WI38 (cell line): ENCODE measurements around the gene ZNF784.

ENCODE experiments used
- H3K4me3 ChIP-seq: 2 replicates; pipeline ENCODE4 v1.5.1; 2011; ENCODE audit warnings: low read depth, mild to moderate bottlenecking, control low read depth, low read length
- CTCF ChIP-seq: IDR thresholded peaks from 2 replicates; pipeline ENCODE4 v1.5.1; 2012; ENCODE audit warnings: low read depth, mild to moderate bottlenecking, control low read depth, low read length

ZNF784 gene

DNA sequence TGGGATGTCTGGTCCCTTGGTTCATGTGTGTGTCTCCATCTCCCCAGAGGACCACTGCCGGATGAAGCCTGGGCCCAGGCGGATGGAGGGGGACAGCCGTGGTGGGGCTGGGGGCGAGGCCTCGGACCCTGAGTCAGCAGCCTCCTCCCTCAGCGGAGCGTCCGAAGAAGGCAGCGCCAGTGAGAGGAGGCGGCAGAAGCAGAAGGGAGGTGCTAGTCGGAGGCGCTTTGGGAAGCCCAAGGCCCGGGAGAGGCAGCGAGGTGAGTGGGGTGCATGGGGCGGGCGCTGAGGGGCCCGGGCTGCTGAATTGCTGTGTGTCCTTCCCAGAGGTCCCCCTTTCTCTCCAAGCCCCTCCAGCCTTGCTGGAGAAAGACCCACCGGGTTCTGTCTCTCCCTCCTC lies 26.9 kb upstream of the ZNF784 start:
- H3K4me3 ChIP-seq = no peak overlapping the region
- no peak for TF ChIP-seq CTCF

GRCh38 chr19:55650602-55651230 lies 26.4 kb upstream of the ZNF784 start:
- H3K4me3 ChIP-seq = no peak overlapping the region
- no peak for TF ChIP-seq CTCF

DNA sequence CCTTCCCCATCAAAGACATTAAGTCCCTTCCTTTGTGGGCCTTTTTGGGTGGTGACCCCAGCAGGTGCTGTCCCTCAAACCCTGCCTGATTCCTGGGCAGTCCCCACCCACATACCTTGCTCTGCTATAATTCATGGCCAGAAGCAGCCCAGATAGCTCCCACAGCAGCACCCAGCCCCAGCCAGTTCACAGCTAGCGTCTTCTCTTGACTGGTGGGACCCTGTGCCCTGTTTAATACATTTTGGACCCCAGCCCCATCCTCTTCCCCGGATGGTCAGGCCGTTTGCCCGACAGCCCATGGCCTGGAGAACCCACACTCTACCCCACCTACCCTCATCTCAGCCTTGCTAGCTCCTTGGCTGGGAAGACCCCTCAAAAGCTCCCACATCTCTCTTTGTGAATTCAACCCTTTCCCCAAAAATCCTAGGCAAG lies 25.8 kb upstream of the ZNF784 start:
- no peak overlapping the region for H3K4me3 ChIP-seq
- no peak for TF ChIP-seq CTCF

- no peak overlapping the region for H3K4me3 ChIP-seq
- TF ChIP-seq CTCF = no peak
These were observed 25.1 kb upstream of the ZNF784 start for GRCh38 chr19:55649268-55650125.

DNA sequence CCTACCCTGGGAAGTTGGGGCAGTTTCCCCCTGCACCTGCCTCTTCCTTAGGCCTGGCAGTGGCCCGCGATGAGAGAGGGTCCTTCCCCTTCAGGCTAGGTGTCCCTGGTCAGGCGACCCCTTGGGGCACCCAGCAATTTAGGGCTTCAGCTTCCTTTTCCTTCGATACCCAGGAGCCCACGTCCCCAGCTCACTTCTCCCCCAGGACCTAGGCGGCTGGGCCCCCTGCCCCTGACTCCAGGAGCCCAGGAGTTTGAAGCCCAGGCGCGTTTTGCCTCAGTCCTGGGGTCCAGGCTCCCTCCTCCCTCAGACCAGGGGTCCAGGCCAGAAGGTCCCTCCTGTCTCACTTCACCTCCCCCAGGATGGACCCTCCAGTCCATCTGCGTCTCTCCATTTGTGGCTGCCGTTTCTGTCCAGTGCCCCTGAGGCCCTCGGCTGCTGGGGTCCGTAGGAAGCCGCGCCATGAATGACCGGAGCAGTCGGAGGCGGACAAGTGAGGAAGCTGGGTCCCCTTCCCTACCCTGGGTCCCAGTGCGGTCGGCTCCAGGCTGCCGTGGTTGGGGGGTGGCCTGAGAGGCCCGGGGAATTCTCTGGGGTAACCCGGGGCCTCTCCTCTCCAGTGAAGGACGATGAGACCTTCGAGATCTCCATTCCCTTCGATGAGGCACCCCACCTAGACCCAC lies 24.4 kb upstream of the ZNF784 start:
- H3K4me3 ChIP-seq = peak overlapping the region; percentile 73
- no peak for TF ChIP-seq CTCF

DNA sequence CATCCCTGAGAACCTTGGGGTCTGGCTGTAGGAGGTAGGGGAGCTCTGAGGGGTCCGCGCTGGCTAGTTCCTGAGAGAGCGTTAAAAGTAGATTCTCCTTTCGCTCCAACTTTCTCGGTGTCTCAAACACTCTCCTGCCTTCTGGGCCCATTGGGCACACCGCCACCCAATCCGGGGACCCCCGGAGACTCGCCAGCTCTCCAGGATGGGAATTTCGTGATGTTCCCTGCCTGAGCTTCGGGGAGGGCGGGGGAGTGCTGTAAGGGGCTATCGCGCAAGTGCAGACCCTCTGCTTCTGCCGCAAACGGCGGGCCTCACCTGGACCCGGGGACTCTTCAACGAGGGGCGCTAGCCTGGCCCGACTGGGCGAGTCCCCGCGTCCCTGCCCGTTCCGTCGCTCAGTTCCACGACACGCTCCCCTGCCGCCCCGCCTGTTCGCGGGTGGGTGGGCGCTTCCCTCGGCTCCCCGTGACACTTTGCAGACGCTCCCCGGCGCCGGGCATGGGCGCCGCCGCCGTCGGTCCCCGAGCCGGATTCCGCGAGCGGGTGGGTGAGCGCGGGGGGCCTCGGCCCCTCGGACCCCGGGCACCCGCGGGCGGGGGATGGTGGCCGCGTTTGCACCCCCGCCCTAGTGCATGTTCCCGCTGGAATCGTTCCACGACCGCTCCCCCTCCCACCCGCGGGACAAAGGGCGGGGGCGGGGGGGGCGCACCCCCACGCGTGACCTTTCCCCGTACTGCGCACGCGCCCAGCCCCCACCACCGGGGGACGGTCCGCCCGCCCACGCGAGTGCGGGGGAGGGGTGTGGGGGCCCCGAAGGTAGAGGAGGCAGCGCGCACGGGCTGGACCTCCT lies 23.6 kb upstream of the ZNF784 start, which contains the start of gene CCDC106:
Gene CCDC106 (plus strand): TSS at position 481 of the 853 bp plus-strand sequence. CDS start 835 bp downstream, outside the sequence.
- TF ChIP-seq CTCF = no peak

More for the DNA sequence above, 23.6 kb upstream of the ZNF784 start, which contains the start of gene CCDC106:
- peak within 1 kb of the TSS; percentile 73 for H3K4me3 ChIP-seq
